Tibial artery (tissue), 4 donors: ENCODE results near the gene DOCK10.

Experiments used
- DNase-seq, 2 donors: peaks; one replicate each; pipeline ENCODE4 v3.0.0-alpha.2; 2019
- H3K27ac ChIP-seq, 2 donors: fragments of 200-600 bp; sonication (generic) in 1 of 2; 1 replicate in 1 of 2; 2 replicates in 1 of 2; pipeline ENCODE4 v1.5.1; 2018 to 2019; ENCODE audit warnings: mild to moderate bottlenecking in 1 of 2
- H3K27me3 ChIP-seq, 2 donors: fragments of 200-600 bp; sonication (generic) in 1 of 2; one replicate each; pipeline versions ENCODE4 v1.5.1 to v1.6.0; 2016 to 2019
- H3K36me3 ChIP-seq, 3 donors: fragments of 200-600 bp; sonication (generic) in 2 of 3; one replicate each; pipeline ENCODE4 v1.5.1; 2016 to 2019; ENCODE audit warnings: mild to moderate bottlenecking in 2 of 3
- H3K4me1 ChIP-seq, 4 donors: fragments of 200-600 bp; sonication (generic) in 2 of 4; 1 replicate in 3 of 4; 2 replicates in 1 of 4; pipeline ENCODE4 v1.5.1; 2016 to 2019
- H3K4me3 ChIP-seq, 2 donors: fragments of 200-600 bp; sonication (generic) in 1 of 2; 1 replicate in 1 of 2; 2 replicates in 1 of 2; pipeline ENCODE4 v1.5.1; 2018 to 2019; ENCODE audit warnings: mild to moderate bottlenecking in 2 of 2
- H3K9me3 ChIP-seq, 3 donors: fragments of 200-600 bp; sonication (generic) in 1 of 3; one replicate each; pipeline ENCODE4 v1.5.1; 2016 to 2019
- CTCF ChIP-seq, 2 experiments: fragments of 200-600 bp in 1 of 2; fragments of 450-650 bp in 1 of 2; IDR thresholded peaks; one replicate each; pipeline ENCODE4 v1.5.1; 2017 to 2019; ENCODE audit warnings: antibody characterized with exemption in 2 of 2, mild to moderate bottlenecking in 1 of 2, moderate library complexity in 1 of 2
- intact Hi-C: fragments of 100-400 bp; cut with DNase I; formaldehyde crosslinking; loops from one replicate; pipeline ENCODE4 v1.15.0; 2023; ENCODE audit warnings: low total_unique reads

DOCK10 gene

GRCh38 chr2:224723586-224724217, 318.6 kb downstream of the DOCK10 start:
- Histone ChIP-seq H3K4me3 (no peak overlapping the region), H3K36me3 (no peaks in the 10 kb centered on the region), H3K4me1 (no peaks in the 10 kb centered on the region), H3K27me3 (no peaks in the 10 kb centered on the region), H3K9me3 (peaks cover 0 to under 1% (median 0%) of the 10 kb centered on the region in 3 donors), H3K27ac (no peak overlapping the region)
- no peak for DNase-seq
- intact Hi-C loops: no loop called here
- no peak for TF ChIP-seq CTCF (IDR thresholded peaks at IDR 0.05)

GRCh38 chr2:224722770-224723169, 319.5 kb downstream of the DOCK10 start:
- Histone ChIP-seq H3K9me3 (no peaks in the 10 kb centered on the region), H3K27me3 (no peaks in the 10 kb centered on the region), H3K4me3 (no peak overlapping the region), H3K36me3 (no peaks in the 10 kb centered on the region), H3K27ac (no peak overlapping the region), H3K4me1 (no peaks in the 10 kb centered on the region)
- DNase-seq: no peak
- intact Hi-C loops: no loop called here
- no peak for TF ChIP-seq CTCF (IDR thresholded peaks at IDR 0.05)

GRCh38 chr2:224722250-224722649, 320.0 kb downstream of the DOCK10 start:
- no peak for DNase-seq
- no peaks in the 10 kb centered on the region for H3K27me3 ChIP-seq
- intact Hi-C loops: no loop called here
- no peak for TF ChIP-seq CTCF (IDR thresholded peaks at IDR 0.05)
- H3K9me3 ChIP-seq: no peaks in the 10 kb centered on the region
- no peaks in the 10 kb centered on the region for H3K4me1 ChIP-seq
- no peaks in the 10 kb centered on the region for H3K36me3 ChIP-seq
- H3K27ac ChIP-seq: no peak overlapping the region
- no peak overlapping the region for H3K4me3 ChIP-seq

GRCh38 chr2:224716921-224717320, 325.3 kb downstream of the DOCK10 start:
- Histone ChIP-seq H3K36me3 (no peaks in the 10 kb centered on the region), H3K4me1 (no peaks in the 10 kb centered on the region), H3K9me3 (no peaks in the 10 kb centered on the region), H3K4me3 (no peak overlapping the region), H3K27me3 (no peaks in the 10 kb centered on the region), H3K27ac (no peak overlapping the region)
- intact Hi-C loops: no loop called here
- DNase-seq: no peak
- TF ChIP-seq CTCF (IDR thresholded peaks at IDR 0.05): no peak

GRCh38 chr2:224716201-224716600, 326.1 kb downstream of the DOCK10 start, which contains the start of gene CCDC195:
Gene CCDC195, minus strand, starts transcription at chr2:224716365. Its CDS starts 0 bp downstream, at chr2:224716365.
- Histone ChIP-seq H3K9me3 (no peaks in the 10 kb centered on the region), H3K36me3 (no peaks in the 10 kb centered on the region), H3K27me3 (no peaks in the 10 kb centered on the region), H3K4me3 (no peak within 1 kb of the TSS), H3K27ac (no peak within 1 kb of the TSS), H3K4me1 (no peaks in the 10 kb centered on the region)
- DNase-seq: no peak
- no peak for TF ChIP-seq CTCF (IDR thresholded peaks at IDR 0.05)
- intact Hi-C loops: no loop called here
